K562 (cell line): Measurements from ENCODE around the gene GIPC3. TPM values are rescaled to one million over a fixed set of nuclear protein-coding genes. Genes with fewer than 3 reads are reported as not detected.

Experiments
- ARNT ChIP-seq, 2 experiments: fragments of 450-650 bp; IDR thresholded peaks; 2 replicates each; pipeline ENCODE4 v1.6.1; 2016; ENCODE audit warnings: mild to moderate bottlenecking in 1 of 2
- HNRNPUL1 ChIP-seq: fragments of 200-400 bp; formaldehyde crosslinking; IDR thresholded peaks from 2 replicates; pipeline ENCODE4 v1.6.1; 2017; ENCODE audit warnings: low read length
- JUNB ChIP-seq: fragments of 450-650 bp; formaldehyde crosslinking; conservative IDR thresholded peaks from 2 replicates; pipeline ENCODE4 v1.4.0; 2020; ENCODE audit warnings: mild to moderate bottlenecking
- KAT2B ChIP-seq: IDR thresholded peaks from one replicate; pipeline ENCODE4 v1.6.1; 2012; ENCODE audit warnings: low read depth, mild to moderate bottlenecking, control low read depth, inconsistent platforms, low read length, moderate library complexity
- LEF1 ChIP-seq: fragments of 450-650 bp; IDR thresholded peaks from 2 replicates; pipeline ENCODE4 v1.6.1; 2016; ENCODE audit warnings: mild to moderate bottlenecking
- NELFE ChIP-seq: IDR thresholded peaks from 2 replicates; pipeline ENCODE4 v1.6.1; 2011; ENCODE audit warnings: mild to moderate bottlenecking; ENCODE audit not compliant: insufficient read depth, insufficient read length
- TGIF2 ChIP-seq: sonication (generic); formaldehyde crosslinking; IDR thresholded peaks from 2 replicates; pipeline ENCODE4 v1.8.1; 2022; ENCODE audit warnings: mild to moderate bottlenecking, missing genetic modification reagents, moderate library complexity
- ZBTB1 ChIP-seq: sonication (generic); formaldehyde crosslinking; IDR thresholded peaks from 2 replicates; pipeline ENCODE4 v1.8.1; 2023; ENCODE audit warnings: missing genetic modification reagents, low read depth, mild to moderate bottlenecking, borderline replicate concordance
- ZNF24 ChIP-seq: fragments of 450-650 bp; IDR thresholded peaks from 2 replicates; pipeline ENCODE4 v1.6.1; 2016
- ZNF444 ChIP-seq: fragments of 250-450 bp; sonication (Bioruptor Pico); IDR thresholded peaks from 2 replicates; pipeline ENCODE4 v1.4.0; 2020; ENCODE audit warnings: mild to moderate bottlenecking, moderate library complexity
- polyA plus RNA-seq, 8 experiments: library from polyadenylated mRNA; depleted of rRNA in 4 of 8; stranded (reverse) in 5 of 8; unstranded in 3 of 8; fragments of >200 nt; fragmentation: Nextera tagmentation in 2 of 8; fragmentation: Illumina TruSeq in 1 of 8; extraction: Ambion mirVana in 2 of 8; extraction: Trizol in 1 of 8; gene quantifications; 2 replicates each; pipeline versions ENCODE4 v1.2.1 to v1.2.3, GENCODE V29; 2011 to 2014; ENCODE audit warnings: inconsistent platforms in 1 of 8, missing spikeins in 1 of 8
- total RNA-seq, 7 experiments: library from RNA; depleted of rRNA in 6 of 7; stranded (reverse); fragments of >200 nt in 6 of 7; fragmentation: Illumina TruSeq in 2 of 7; extraction: Trizol in 2 of 7; gene quantifications; 2 replicates each; pipeline versions ENCODE4 v1.2.1 to v1.2.3, GENCODE V29; 2011 to 2021; ENCODE audit warnings: low replicate concordance in 1 of 7
- TF ChIP-seq, protein P1 (sequence below): fragments of 250-450 bp; sonication (Bioruptor Pico); IDR thresholded peaks from 2 replicates; pipeline ENCODE4 v1.5.0; 2021
- TF ChIP-seq, protein P2 (sequence below): sonication (generic); formaldehyde crosslinking; IDR thresholded peaks from 2 replicates; pipeline ENCODE4 v1.8.0; 2022; ENCODE audit warnings: mild to moderate bottlenecking, missing genetic modification reagents
- TF ChIP-seq, protein P3 (sequence below): fragments of 250-450 bp; sonication (Bioruptor Pico); IDR thresholded peaks from 2 replicates; pipeline ENCODE4 v1.8.0; 2022; ENCODE audit warnings: inconsistent platforms
- TF ChIP-seq, protein P4 (sequence below): sonication (generic); formaldehyde crosslinking; IDR thresholded peaks from 2 replicates; pipeline ENCODE4 v1.8.0; 2022; ENCODE audit warnings: missing genetic modification reagents, mild to moderate bottlenecking, borderline replicate concordance

Gene GIPC3
- total and polyA plus RNA-seq, 9 of the 15 experiments (the other 6 are each of a cell fraction or from before 2014, with no cell fraction given): 0.03 to 3.6 (median 1.5) TPM; not detected in 1

DNA sequence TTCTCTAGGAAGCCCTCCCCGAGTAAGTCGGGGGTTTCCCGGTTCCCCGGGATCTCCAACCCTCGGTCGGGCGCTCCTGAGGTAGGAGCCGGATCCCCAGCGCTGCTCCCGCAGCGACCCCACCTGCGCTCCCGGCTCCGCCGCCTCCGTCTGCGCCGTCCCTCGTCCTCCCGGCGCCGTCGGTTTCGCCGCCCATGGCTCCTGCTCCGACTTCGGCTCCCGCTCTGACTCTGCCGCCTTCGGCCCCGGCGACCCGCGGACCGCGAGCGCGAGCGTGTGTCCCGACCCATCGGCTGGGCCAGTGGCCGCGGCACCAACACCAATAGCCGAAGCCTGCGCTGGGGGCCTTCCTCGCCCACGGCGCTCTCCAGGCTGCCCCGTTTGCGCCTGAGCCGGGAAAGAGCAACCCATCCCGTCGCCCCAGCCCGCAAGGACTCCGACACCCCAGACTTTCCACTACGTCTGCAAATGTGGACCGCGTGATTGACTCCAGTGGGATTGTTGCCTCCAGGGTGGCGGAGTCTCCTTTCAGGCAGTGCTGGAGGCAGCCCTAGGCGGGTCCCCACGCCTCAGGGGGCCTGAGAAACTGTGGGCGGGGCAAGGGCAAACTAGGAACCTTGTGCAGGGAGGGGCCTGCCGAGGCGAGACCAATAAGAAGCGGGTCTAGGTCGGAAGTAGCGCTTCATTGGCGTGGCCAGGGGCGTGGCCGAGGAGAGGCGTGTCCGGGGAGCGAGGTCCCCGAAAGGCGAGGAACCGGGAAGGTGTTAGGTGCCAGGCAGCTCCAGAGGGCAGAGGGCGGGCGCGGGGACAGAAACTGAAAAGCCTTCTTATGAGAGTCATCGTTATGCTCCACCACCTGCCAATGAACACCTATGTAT lies 41.4 kb downstream of the GIPC3 start, which contains the start of gene CACTIN (continued):
- TF ChIP-seq, protein P1, sequence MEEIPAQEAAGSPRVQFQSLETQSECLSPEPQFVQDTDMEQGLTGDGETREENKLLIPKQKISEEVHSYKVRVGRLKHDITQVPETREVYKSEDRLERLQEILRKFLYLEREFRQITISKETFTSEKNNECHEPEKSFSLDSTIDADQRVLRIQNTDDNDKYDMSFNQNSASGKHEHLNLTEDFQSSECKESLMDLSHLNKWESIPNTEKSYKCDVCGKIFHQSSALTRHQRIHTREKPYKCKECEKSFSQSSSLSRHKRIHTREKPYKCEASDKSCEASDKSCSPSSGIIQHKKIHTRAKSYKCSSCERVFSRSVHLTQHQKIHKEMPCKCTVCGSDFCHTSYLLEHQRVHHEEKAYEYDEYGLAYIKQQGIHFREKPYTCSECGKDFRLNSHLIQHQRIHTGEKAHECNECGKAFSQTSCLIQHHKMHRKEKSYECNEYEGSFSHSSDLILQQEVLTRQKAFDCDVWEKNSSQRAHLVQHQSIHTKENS: no peak
- TF ChIP-seq NELFE: no peak
- no peak for TF ChIP-seq JUNB (CRISPR knock-in tag)
- no peak for TF ChIP-seq KAT2B
- no peak for TF ChIP-seq ZNF24
- TF ChIP-seq ZBTB1 (CRISPR knock-in tag): no peak
- TF ChIP-seq, protein P2, sequence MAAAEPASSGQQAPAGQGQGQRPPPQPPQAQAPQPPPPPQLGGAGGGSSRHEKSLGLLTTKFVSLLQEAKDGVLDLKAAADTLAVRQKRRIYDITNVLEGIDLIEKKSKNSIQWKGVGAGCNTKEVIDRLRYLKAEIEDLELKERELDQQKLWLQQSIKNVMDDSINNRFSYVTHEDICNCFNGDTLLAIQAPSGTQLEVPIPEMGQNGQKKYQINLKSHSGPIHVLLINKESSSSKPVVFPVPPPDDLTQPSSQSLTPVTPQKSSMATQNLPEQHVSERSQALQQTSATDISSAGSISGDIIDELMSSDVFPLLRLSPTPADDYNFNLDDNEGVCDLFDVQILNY (CRISPR knock-in tag): no peak
- TF ChIP-seq, protein P3, sequence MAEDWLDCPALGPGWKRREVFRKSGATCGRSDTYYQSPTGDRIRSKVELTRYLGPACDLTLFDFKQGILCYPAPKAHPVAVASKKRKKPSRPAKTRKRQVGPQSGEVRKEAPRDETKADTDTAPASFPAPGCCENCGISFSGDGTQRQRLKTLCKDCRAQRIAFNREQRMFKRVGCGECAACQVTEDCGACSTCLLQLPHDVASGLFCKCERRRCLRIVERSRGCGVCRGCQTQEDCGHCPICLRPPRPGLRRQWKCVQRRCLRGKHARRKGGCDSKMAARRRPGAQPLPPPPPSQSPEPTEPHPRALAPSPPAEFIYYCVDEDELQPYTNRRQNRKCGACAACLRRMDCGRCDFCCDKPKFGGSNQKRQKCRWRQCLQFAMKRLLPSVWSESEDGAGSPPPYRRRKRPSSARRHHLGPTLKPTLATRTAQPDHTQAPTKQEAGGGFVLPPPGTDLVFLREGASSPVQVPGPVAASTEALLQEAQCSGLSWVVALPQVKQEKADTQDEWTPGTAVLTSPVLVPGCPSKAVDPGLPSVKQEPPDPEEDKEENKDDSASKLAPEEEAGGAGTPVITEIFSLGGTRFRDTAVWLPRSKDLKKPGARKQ: no peak
- no peak for TF ChIP-seq HNRNPUL1
- TF ChIP-seq LEF1: no peak
- TF ChIP-seq ARNT (IDR thresholded peaks at IDR 0.05): no peak
- TF ChIP-seq, protein P4, sequence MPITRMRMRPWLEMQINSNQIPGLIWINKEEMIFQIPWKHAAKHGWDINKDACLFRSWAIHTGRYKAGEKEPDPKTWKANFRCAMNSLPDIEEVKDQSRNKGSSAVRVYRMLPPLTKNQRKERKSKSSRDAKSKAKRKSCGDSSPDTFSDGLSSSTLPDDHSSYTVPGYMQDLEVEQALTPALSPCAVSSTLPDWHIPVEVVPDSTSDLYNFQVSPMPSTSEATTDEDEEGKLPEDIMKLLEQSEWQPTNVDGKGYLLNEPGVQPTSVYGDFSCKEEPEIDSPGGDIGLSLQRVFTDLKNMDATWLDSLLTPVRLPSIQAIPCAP (CRISPR knock-in tag): no peak
- no peak for TF ChIP-seq ZNF444 (CRISPR knock-in tag)
- TF ChIP-seq TGIF2 (CRISPR knock-in tag): no peak
